Pancreas (tissue), 10 donors: Measurements from ENCODE around the gene GPSM1. TPM values are rescaled to one million over a fixed set of nuclear protein-coding genes. Genes with fewer than 3 reads are reported as not detected.
"Not testable (repeated sequence)": the region's sequence is repeated elsewhere in the genome, so short reads cannot be mapped to it uniquely, and the experiment has no call there.

Experiments
- ATAC-seq, 4 donors: fragments of 200-7000 bp; cut with Tn5 transposase; one replicate each; pipeline versions ENCODE4 v1.8.0 to v1.9.1; 2020; ENCODE audit warnings: mild to moderate bottlenecking in 4 of 4, moderate library complexity in 4 of 4
- DNase-seq, 6 donors: peaks; one replicate each; pipeline ENCODE4 v3.0.0-alpha.2; 2020
- FAIRE-seq: peaks from 2 replicates; lab custom pipeline; 2012; peaks lifted over from hg19 to GRCh38; lab: Jason Lieb, UNC
- H3K27ac ChIP-seq, 4 donors: fragments of 200-600 bp; sonication (generic); 1 replicate in 3 of 4; 2 replicates in 1 of 4; pipeline versions ENCODE4 v1.5.0 to v1.8.0; 2020
- H3K27me3 ChIP-seq, 4 donors: fragments of 200-600 bp; one replicate each; pipeline ENCODE4 v1.8.0; 2021
- H3K36me3 ChIP-seq, 3 donors: fragments of 200-600 bp; sonication (generic) in 1 of 3; one replicate each; pipeline versions ENCODE4 v1.5.0 to v1.8.0; 2020 to 2021
- H3K4me1 ChIP-seq, 3 donors: fragments of 200-600 bp; one replicate each; pipeline ENCODE4 v1.8.0; 2021
- H3K4me3 ChIP-seq, 4 donors: fragments of 200-600 bp; sonication (generic) in 2 of 4; one replicate each; pipeline versions ENCODE4 v1.5.0 to v1.8.0; 2020 to 2021
- H3K9me3 ChIP-seq, 4 donors: fragments of 200-600 bp; one replicate each; pipeline ENCODE4 v1.8.0; 2021
- CTCF ChIP-seq, 4 donors: fragments of 200-600 bp; sonication (generic) in 3 of 4; IDR thresholded peaks; one replicate each; pipeline versions ENCODE4 v1.5.0 to v1.8.0; 2021; ENCODE audit warnings: antibody characterized with exemption in 4 of 4
- WGBS, 2 donors: extraction: QIAGEN DNeasy Blood & Tissue Kit; methylation state at CpG; one replicate each; pipeline ENCODE4 v1.1.7; 2013; 5-methylcytosine and 5-hydroxymethylcytosine counted together
- intact Hi-C, 3 donors: fragments of 100-400 bp; cut with DNase I; formaldehyde crosslinking; loops; one replicate each; pipeline versions ENCODE4 v1.11.1 to v1.14.2; 2022
- polyA plus RNA-seq, 2 donors: library from polyadenylated mRNA; stranded (reverse); fragments of 200-250 nt; gene quantifications; one replicate each; pipeline ENCODE4 v1.2.3, GENCODE V29; 2013
- total RNA-seq, 6 donors: library from RNA; stranded (reverse); fragmentation: NEBNext Ultra II Directional in 4 of 6; extraction: Animal tissue kit (Norgen Biotek cat#: 25700) in 4 of 6; gene quantifications; one replicate each; pipeline versions ENCODE4 v1.2.1 to v1.2.4, GENCODE V29; 2021 to 2023
- donor health status: healthy with polysubstance abuse.
- donor health status: DM: no; HTN: no; CAD: no; lungs with moderate emphysema.
- donor health status: DM: no; HTN: no; CAD: no.
- donor health status: control.
- donor health status: control.
- donor health status: Bipolar disorder and iron deficiency.
- donor health status: DM: yes; HTN: yes; CAD: no.
- donor health status: DM: no; HTN: no; CAD: no.
- donor health status: DM: no; HTN: no; CAD: no.
- donor health status: DM: yes; HTN: yes; CAD: no.

GPSM1 gene
- total and polyA plus RNA-seq, 8 donors = 6.8 to 54.4 (median 12.6) TPM

DNA sequence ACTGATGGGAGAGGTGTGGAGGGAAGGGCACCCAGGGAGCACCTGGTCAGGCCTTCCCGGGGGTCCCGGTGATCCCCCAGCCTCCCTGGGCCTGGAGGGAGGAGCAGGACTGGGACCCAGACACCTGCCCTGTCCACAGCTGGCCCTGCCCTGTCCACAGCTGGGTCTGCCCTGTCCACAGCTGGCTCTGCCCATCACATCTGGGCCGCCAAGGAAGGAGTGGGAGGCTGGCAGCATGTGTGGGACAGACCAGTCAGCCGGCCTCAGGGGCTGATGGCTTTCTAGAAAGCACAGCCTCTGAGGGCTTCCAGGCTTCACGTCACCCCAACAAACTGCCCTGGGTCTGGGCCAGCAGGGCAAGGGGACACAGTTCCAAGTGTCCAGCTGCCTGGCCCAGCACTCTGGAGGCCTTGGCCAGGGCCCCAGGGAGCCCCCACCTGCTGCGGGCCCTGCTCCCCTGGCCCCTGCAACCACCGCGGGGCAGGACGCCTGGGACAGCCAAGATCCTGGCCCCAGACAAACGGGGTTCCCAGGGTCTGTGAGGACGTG, 24.0 kb downstream of the GPSM1 start:
- no peak for DNase-seq
- ATAC-seq = no peak
- no peak overlapping the region for H3K27ac ChIP-seq
- H3K4me1 ChIP-seq = no peaks in the 10 kb centered on the region
- H3K9me3 ChIP-seq = no peaks in the 10 kb centered on the region
- whole genome bisulfite sequencing, 2 donors = 80 to 92% methylated on average over 11 of the region's 11 CpGs
- H3K4me3 ChIP-seq = no peak overlapping the region
- intact Hi-C loops = no loop called here
- FAIRE-seq = no peak
- TF ChIP-seq CTCF (IDR thresholded peaks at IDR 0.05) = no peak
- H3K27me3 ChIP-seq = no peaks in the 10 kb centered on the region
- no peaks in the 10 kb centered on the region for H3K36me3 ChIP-seq

- H3K9me3 ChIP-seq, H3K27ac ChIP-seq, DNase-seq, FAIRE-seq, H3K4me1 ChIP-seq, H3K4me3 ChIP-seq, H3K27me3 ChIP-seq, H3K36me3 ChIP-seq, intact Hi-C loops, ATAC-seq: not testable (repeated sequence)
- 93 to 95% methylated on average over 15 to 23 of the region's 24 CpGs for WGBS, 2 donors
These were observed 24.5 kb downstream of the GPSM1 start for GRCh38 chr9:136351868-136352267.

DNA sequence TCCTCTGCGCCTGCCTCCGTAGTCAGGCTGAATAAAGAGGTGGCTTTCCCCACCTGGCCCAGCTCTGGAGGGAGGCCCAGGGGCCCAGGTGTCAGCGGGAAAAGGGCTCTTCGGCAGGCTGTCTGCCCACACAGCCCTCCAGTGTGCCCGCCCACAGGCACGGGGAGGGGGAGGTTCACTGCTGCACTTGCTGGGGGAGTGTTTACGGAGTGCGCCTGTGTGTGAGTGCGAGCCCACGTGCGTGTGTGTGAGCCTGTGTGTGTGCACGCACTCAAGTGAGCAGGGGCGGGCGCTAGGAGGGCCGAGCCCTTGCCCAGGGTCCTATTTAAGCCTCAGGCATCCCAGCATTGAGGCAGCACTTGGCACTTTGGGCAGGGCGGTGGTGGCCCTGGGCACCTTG, 25.3 kb downstream of the GPSM1 start:
- ATAC-seq (peak in 2 of 4 donors; percentile 24 to 38), DNase-seq (no peak), FAIRE-seq (no peak)
- no peak for TF ChIP-seq CTCF (IDR thresholded peaks at IDR 0.05)
- WGBS, 2 donors = 78 to 91% methylated on average over 16 of the region's 16 CpGs
- Histone ChIP-seq H3K4me3 (no peak overlapping the region), H3K36me3 (no peaks in the 10 kb centered on the region), H3K9me3 (no peaks in the 10 kb centered on the region), H3K27me3 (no peaks in the 10 kb centered on the region), H3K4me1 (no peaks in the 10 kb centered on the region), H3K27ac (no peak overlapping the region)
- intact Hi-C loops = no loop called here

DNA sequence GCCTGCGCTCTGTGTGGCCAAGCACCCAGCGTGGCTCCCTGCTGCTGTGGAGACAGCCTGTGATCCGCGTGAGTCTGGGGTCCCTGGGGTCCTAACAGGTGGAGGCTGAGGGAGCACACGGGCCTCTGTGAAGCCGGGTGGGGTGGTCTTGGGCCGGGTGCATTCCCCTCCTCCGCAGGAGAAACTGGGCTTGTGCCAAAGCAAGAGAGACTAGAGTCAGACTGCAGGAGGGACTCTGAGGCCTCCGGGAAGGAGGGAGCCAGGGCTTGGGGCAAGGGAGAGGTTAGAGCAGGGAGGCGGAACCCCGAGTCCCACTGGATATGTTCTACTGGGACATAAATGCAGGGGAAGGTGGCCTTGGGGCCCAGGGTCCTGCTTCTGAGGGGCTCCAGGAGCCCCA, 25.7 kb downstream of the GPSM1 start:
- no peak for FAIRE-seq

DNA sequence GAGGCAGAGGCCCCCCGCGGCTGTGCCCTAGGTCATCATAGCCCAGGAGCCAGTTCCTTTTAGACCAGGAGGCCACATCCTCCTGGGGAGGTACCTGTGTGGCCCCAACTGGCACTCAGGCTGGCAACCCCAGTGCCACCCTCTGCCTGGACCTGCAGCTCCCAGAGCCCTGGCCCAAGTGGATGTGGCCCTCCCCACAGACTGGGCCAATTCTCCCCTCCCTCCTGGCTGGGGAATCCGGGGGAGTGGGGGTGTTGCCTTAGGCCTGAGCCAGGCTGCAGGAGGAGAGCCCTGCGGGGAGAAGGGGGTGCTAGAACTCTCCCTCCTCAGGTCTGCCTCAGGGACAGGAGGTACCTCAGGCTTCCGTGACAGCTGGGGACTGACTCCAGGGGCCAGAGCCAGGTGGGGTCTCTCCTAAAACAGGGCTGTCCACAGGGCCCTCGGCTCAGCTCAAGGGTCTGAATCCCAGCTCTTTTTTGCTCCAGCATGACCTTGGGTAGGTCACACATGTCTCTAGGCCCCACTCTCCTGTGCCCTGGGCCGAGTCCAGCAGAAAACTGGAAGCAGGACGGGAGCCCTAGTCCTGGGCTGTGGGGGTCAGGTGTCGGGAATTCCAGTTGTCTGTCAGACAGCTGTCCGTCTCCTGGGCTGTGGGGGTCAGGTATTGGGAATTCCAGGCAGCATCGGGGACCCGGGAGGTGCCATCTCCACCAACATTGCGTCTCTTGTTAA, 26.6 kb downstream of the GPSM1 start:
- 71 to 80% methylated on average over 13 of the region's 13 CpGs for WGBS, 2 donors
- no peak overlapping the region for H3K4me3 ChIP-seq
- TF ChIP-seq CTCF (IDR thresholded peaks at IDR 0.05) = no peak
- DNase-seq = no peak
- FAIRE-seq = no peak
- H3K27ac ChIP-seq = no peak overlapping the region
- intact Hi-C loops = no loop called here
- no peaks in the 10 kb centered on the region for H3K36me3 ChIP-seq
- no peaks in the 10 kb centered on the region for H3K9me3 ChIP-seq
- no peaks in the 10 kb centered on the region for H3K27me3 ChIP-seq
- no peaks in the 10 kb centered on the region for H3K4me1 ChIP-seq
- ATAC-seq = peak in 3 of 4 donors; percentile 1 to 5 (median 4)

More for the DNA sequence above, 25.7 kb downstream of the GPSM1 start:
- intact Hi-C loops = no loop called here
- DNase-seq (no peak), ATAC-seq (no peak)
- no peak for TF ChIP-seq CTCF (IDR thresholded peaks at IDR 0.05)
- Histone ChIP-seq H3K4me3 (no peak overlapping the region), H3K27me3 (no peaks in the 10 kb centered on the region), H3K27ac (no peak overlapping the region), H3K4me1 (no peaks in the 10 kb centered on the region), H3K36me3 (no peaks in the 10 kb centered on the region), H3K9me3 (no peaks in the 10 kb centered on the region)
- WGBS, 2 donors = 85 to 91% methylated on average over 10 to 11 of the region's 11 CpGs
